GM19452 (cell line): Measurements from ENCODE around the gene ENTPD5.
"Not testable (repeated sequence)": the region's sequence is repeated elsewhere in the genome, so short reads cannot be mapped to it uniquely, and the experiment has no call there.

Experiments
- ATAC-seq: cut with Tn5 transposase; IDR thresholded peaks from one replicate; pipeline ENCODE4 v1.9.1; 2021; ENCODE audit not compliant: unreplicated experiment

Gene ENTPD5

DNA sequence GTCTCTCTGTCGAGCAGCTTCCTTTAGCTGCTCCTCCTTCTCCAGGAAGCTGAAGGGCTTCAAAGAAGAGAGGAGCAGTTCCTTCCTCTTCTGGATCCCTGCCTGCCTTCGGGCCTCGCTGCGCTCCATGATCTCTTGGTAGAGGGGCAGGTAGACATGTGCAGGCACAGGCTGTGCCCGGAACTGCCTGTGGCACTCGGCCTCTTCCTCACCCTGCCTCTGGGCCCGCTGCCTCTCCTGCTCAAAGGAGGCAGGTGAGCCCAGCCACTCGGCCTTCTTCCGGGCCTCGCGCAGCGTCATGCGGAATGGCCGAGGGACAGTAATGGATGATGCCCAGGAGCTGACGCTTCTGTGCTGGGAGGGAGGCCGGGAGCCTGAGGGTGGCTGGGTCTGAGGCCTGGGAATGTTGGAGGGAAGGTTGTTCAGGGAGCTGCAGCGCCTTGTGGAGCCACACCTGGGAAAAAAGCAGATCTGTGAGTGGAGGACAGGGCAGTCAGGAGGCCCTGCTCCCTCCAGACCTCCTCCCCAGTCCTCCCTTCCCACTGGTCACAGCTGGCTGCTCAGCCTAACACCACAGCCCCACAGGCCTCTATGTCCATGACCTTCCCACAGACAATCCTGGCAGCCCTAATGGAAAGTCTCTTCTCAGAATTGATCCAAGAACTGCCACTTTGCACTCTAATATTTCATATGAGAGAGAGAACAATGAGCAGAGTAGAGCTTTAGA is 74.5 kb downstream of the ENTPD5 start:
- ATAC-seq, result no peak

DNA sequence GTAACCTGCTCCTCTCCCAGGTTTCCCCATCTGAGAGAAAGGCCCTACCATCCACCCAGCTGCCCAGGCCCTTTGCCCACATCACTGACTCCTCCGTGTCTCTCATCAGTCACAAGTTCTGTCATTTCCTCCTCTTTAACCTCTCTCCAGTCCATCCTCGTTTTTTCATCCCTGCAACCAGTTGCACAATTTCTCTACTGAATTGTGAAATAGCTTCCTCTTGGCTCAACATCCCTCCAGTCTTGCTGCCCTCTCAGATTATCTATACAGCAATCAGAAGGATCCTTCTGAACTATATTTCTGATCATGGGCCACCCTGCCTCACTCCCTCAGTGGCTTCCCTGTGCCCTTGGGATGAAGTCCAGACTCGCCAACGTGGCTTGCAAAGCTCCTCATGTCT is 76.0 kb downstream of the ENTPD5 start:
- no peak for ATAC-seq

DNA sequence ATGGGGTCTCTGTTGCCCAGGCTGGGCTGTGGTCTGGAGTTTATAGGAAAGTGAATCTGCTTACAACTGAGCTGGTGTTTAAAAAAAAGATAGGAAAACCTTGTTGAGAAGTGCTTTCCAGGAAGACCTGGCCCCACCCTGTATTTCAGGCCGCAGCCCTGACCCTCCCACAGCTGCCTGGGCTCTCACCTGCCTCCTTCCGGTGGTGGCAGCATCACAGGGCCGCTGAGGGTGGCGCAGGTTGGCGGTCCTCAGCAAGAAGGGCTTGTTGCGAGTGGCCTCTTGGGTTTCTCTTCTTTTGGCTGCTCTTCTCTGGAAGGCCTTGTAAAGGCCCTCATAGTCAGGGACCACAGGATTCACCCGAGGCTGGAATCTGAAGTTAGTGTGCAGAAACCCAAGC is 76.9 kb downstream of the ENTPD5 start:
- ATAC-seq, result no peak

DNA sequence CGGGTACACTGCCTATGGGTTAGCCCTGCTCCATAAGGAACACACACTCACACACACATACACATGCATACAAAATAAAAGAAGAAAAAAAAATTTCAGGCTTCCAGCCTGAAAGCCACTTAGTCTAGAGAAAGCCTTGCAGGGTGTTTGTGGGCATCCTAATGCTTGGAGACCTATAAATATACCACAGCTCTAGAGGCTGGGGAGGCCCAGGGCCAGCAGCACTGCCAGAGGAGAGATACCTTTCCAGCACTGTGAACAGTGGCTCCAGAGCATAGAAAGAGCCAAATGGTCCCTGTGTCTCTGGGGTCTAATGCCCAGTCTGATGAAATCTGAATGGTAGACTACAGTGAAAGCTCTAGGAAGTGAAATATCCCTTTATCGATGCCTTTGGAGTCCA is 82.1 kb downstream of the ENTPD5 start:
- no peak for ATAC-seq

DNA sequence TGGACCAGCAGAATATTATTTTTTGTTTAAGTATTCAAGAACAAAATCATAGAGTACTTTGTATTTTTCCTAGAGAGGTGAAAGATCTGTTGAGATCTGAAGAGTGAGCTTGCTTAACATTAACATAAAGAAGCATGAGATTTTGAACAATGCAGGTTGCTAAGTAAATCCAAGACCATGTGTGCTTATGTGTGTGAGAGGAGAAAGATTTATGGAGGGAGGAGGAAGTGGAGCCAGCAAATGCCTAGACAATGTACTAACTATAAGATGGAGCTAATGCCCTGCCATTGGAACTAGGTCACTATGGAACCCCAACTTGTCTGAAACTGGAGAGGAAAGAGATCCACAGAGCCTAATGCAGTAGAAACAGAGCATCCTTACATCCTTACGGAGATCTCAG is 82.5 kb downstream of the ENTPD5 start:
- no peak for ATAC-seq

DNA sequence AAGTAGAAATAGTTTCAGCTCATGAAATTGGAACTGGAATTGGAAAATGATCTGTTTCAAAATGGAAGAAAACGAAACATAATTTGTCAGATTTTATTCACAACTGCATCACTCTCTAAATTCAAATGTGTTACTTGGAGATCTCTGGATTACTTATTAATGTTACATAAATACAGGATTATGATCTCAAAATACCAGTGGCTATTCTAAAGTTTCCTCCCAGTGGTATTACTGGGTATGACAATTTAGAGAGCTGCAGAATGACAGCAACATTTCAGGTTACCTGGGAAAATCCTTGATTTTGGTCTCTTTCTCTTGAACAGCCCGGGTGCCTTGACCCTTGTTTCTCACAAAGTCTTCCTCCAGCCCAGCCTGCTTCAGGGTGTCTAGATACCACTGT is 83.4 kb downstream of the ENTPD5 start:
- no peak for ATAC-seq

DNA sequence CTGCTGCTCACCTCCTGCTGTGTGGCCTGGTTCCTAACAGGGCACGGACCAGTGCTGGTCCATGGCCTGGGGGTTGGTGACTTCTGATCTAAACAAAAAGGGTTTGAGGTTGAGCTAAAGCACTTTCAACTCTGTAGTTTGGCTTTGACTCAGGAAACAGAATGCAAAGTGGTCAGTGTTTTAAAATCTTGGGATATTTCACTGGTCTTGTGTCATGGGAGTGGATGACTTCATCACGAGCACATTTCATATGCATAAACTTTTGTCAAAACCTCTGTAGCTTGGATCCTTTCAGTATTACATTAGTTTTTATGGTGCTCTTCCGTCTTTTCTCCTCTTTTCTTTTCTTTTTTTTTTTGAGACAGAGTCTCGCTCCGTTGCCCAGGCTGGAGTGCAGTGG is 94.8 kb downstream of the ENTPD5 start:
- no peak for ATAC-seq

DNA sequence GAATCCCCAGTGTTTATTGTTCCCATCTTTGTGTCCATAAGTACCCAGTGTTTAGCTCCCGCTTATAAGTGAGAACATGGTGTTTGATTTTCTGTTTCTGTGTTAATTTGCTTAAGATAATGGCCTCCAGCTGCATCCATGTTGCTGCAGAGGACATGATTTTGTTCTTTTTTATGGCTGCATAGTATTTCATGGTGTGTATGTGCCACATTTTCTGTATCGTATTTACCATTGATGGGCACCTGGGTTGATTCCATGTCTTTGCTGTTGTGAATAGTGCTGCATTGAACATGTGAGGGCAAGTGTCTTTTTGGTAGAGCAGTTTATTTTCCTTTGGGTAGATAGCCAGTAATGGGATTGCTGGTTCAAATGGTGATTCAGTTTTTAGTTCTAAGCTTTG is 99.6 kb downstream of the ENTPD5 start:
- ATAC-seq, result not testable (repeated sequence)

DNA sequence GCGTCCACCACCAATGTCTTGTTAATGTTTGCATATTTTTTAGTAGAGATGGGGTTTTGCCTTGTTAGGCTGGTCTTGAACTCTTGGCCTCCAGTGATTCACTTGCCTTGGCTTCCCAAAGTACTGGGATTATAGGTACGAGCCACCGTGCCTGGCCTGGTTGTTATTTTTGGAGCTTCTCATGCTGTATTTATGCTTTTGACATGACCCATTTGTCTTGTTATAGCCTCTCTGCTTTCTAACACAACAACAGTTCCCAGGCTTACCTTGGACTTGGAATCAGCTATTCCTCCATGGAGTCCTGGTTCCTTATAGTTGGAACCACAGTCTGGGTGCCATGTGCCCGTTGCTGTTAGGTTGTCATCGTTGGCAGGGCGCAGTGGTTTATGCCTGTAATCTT is 102.8 kb downstream of the ENTPD5 start:
- no peak for ATAC-seq

DNA sequence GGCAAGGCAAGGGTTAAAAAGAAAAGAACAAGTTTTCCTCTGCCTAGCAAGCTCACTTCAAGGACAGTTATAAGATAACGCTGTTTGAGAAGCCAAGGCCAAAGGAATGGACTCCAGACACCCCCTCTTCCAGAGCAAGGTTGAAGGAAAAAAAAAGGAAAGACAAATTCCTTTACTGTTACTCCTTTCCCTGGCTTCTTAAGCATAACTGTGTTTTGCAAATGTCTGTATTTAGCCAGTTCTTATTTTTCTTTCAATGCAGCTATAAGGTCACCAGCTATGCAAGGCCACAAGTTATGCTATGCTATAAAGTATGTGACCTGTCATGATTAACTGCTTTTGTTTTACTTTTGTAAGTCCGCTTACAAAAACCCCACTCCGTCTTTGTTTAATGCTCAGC is 105.8 kb downstream of the ENTPD5 start:
- ATAC-seq, result no peak

DNA sequence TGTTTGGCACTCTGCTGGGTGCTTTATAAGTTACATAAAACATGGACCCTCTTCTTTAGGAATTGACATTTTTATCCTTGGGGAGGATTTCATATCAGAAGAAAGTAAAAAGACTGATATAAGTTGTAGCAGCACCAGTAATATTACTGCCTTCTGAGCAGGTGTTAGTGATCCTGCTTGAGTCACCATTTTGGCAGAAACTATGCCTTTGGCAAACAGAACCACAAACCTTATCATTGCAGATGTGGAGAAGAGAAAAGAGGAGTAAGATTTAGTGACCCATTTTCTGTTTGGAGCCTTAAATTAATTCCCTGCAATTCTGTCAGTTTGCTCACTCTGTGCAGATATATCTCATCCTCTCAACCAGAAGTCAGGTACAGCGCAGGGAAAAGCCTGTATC is 109.4 kb downstream of the ENTPD5 start:
- no peak for ATAC-seq
